ENCODE data around the gene KRTAP1-4. TPM values are rescaled to one million over a fixed set of nuclear protein-coding genes. Genes with fewer than 3 reads are reported as not detected.
"Not testable (repeated sequence)": the region's sequence is repeated elsewhere in the genome, so short reads cannot be mapped to it uniquely, and the experiment has no call there.

Gene KRTAP1-4
- total and polyA plus RNA-seq, 5 donors from 2014 or later: not detected

DNA sequence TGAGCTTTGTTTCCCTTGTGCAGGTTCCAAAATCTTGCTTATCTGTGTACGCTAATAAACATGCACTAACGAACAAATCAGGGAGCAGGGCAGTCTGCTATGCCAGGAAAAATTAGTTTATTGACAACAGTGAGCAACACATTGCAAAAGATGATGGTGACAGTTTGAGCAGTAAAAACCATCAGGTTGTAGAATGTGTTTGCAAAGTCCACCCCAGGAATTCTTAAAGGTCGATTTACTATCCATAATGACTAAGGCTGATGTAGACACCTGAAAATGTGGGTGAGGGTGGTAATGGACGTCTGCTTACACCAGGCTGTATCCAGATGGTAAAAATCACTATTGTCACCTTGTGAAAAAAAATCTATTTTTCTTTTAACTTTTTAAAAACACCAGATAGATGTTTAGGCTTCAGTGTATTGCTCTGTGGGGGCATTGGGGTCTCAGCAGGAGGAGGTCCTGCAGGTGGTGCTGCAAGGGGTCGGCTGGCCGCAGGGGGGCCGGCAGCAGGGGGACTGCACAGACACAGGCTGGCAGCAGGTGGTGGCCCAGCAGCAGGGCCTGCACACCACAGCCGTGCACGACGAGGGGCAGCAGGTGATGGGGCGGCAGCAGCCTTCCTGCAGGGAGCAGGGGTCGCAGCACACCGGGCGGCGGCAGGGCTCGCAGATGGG lies 35.2 kb upstream of the KRTAP1-4 start:
- not testable (repeated sequence) for ATAC-seq (ENCODE audit: low read depth in 2 of 2); DNase-seq; H3K9me3 ChIP-seq (ENCODE audit: control insufficient read depth in 2 of 2, low read length in 2 of 2); H3K27ac Mint-ChIP-seq; H3K27ac ChIP-seq (ENCODE audit: insufficient read depth, low read length, poor library complexity, severe bottlenecking); H3K9me3 Mint-ChIP-seq; H3K4me3 ChIP-seq (ENCODE audit: low read depth, low read length); H3K4me1 Mint-ChIP-seq; H3K36me3 Mint-ChIP-seq; H3K4me1 ChIP-seq (ENCODE audit: control insufficient read depth, insufficient read depth, low read length, poor library complexity, severe bottlenecking); H3K36me3 ChIP-seq (ENCODE audit: control insufficient read depth, insufficient read depth, low read length); H3K4me3 Mint-ChIP-seq
- peaks cover 15% of the 10 kb centered on the region for H3K27me3 Mint-ChIP-seq
- H3K27me3 ChIP-seq (ENCODE audit: control insufficient read depth, insufficient read depth, low read length): peaks cover 18% of the 10 kb centered on the region

GRCh38 chr17:41064301-41064700 lies 34.3 kb upstream of the KRTAP1-4 start:
- Histone ChIP-seq H3K4me3 (ENCODE audit: low read depth, low read length) (no peak overlapping the region), H3K27ac (ENCODE audit: insufficient read depth, low read length, poor library complexity, severe bottlenecking) (no peak overlapping the region), H3K36me3 (ENCODE audit: control insufficient read depth, insufficient read depth, low read length) (no peaks in the 10 kb centered on the region), H3K4me1 (ENCODE audit: control insufficient read depth, insufficient read depth, low read length, poor library complexity, severe bottlenecking) (no peaks in the 10 kb centered on the region), H3K27me3 (ENCODE audit: control insufficient read depth, insufficient read depth, low read length) (peaks cover 20% of the 10 kb centered on the region), H3K9me3 (ENCODE audit: control insufficient read depth in 2 of 2, low read length in 2 of 2) (no peaks in the 10 kb centered on the region)
- no peak for ATAC-seq (ENCODE audit: low read depth in 2 of 2)
- H3K4me1 Mint-ChIP-seq: no peaks in the 10 kb centered on the region
- H3K27me3 Mint-ChIP-seq: peaks cover 21% of the 10 kb centered on the region
- H3K27ac Mint-ChIP-seq: no peak overlapping the region
- H3K36me3 Mint-ChIP-seq: no peaks in the 10 kb centered on the region
- no peak for DNase-seq
- no peak overlapping the region for H3K4me3 Mint-ChIP-seq
- H3K9me3 Mint-ChIP-seq: no peaks in the 10 kb centered on the region

DNA sequence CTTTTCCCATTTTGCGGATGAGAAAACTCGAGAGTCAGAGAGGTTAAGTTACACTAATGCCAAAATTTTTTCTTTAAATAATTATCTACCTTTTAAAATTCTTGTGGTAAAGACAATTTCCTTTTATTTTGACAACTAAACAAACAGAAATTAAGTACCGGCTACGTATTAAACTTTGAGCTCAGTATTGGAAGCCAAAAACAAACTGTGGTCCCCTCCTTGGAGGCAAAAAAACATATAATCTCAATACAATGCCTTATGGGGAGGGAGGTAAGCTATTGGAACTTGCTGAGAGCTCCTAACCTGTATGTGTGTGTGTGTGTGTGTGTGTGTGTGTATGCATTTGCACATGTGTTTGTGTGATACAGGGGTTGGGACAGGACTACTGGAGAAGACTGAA lies 33.5 kb upstream of the KRTAP1-4 start:
- Mint-ChIP-seq H3K4me1 (no peaks in the 10 kb centered on the region), H3K36me3 (no peaks in the 10 kb centered on the region), H3K4me3 (no peak overlapping the region), H3K27ac (no peak overlapping the region), H3K27me3 (peaks cover 30% of the 10 kb centered on the region), H3K9me3 (no peaks in the 10 kb centered on the region)
- no peak overlapping the region for H3K4me3 ChIP-seq (ENCODE audit: low read depth, low read length)
- DNase-seq: no peak
- peaks cover 20% of the 10 kb centered on the region for H3K27me3 ChIP-seq (ENCODE audit: control insufficient read depth, insufficient read depth, low read length)
- no peaks in the 10 kb centered on the region for H3K4me1 ChIP-seq (ENCODE audit: control insufficient read depth, insufficient read depth, low read length, poor library complexity, severe bottlenecking)
- no peak for ATAC-seq (ENCODE audit: low read depth in 2 of 2)
- H3K27ac ChIP-seq (ENCODE audit: insufficient read depth, low read length, poor library complexity, severe bottlenecking): no peak overlapping the region
- H3K9me3 ChIP-seq (ENCODE audit: control insufficient read depth in 2 of 2, low read length in 2 of 2): no peaks in the 10 kb centered on the region
- H3K36me3 ChIP-seq (ENCODE audit: control insufficient read depth, insufficient read depth, low read length): no peaks in the 10 kb centered on the region

- Histone ChIP-seq H3K4me1 (ENCODE audit: control insufficient read depth, insufficient read depth, low read length, poor library complexity, severe bottlenecking) (no peaks in the 10 kb centered on the region), H3K4me3 (ENCODE audit: low read depth, low read length) (no peak overlapping the region), H3K27me3 (ENCODE audit: control insufficient read depth, insufficient read depth, low read length) (peaks cover 20% of the 10 kb centered on the region), H3K27ac (ENCODE audit: insufficient read depth, low read length, poor library complexity, severe bottlenecking) (no peak overlapping the region), H3K9me3 (ENCODE audit: control insufficient read depth in 2 of 2, low read length in 2 of 2) (peaks cover 0 to 3% of the 10 kb centered on the region in 2 experiments), H3K36me3 (ENCODE audit: control insufficient read depth, insufficient read depth, low read length) (no peaks in the 10 kb centered on the region)
- DNase-seq: no peak
- H3K4me1 Mint-ChIP-seq: no peaks in the 10 kb centered on the region
- H3K4me3 Mint-ChIP-seq: no peak overlapping the region
- peaks cover 34% of the 10 kb centered on the region for H3K27me3 Mint-ChIP-seq
- no peaks in the 10 kb centered on the region for H3K36me3 Mint-ChIP-seq
- peaks cover 0 to 7% (median 2%) of the 10 kb centered on the region in 7 donors for H3K9me3 Mint-ChIP-seq
- ATAC-seq (ENCODE audit: low read depth in 2 of 2): no peak
- no peak overlapping the region for H3K27ac Mint-ChIP-seq
These were observed 32.0 kb upstream of the KRTAP1-4 start for GRCh38 chr17:41061964-41062363.

- peaks cover 0 to 3% of the 10 kb centered on the region in 2 experiments for H3K9me3 ChIP-seq (ENCODE audit: control insufficient read depth in 2 of 2, low read length in 2 of 2)
- Mint-ChIP-seq H3K36me3 (no peaks in the 10 kb centered on the region), H3K27me3 (peaks cover 40% of the 10 kb centered on the region), H3K27ac (no peak within 1 kb of the TSS), H3K4me1 (no peaks in the 10 kb centered on the region), H3K4me3 (no peak within 1 kb of the TSS), H3K9me3 (peaks cover 0 to 7% (median 2%) of the 10 kb centered on the region in 7 donors)
- H3K36me3 ChIP-seq (ENCODE audit: control insufficient read depth, insufficient read depth, low read length): no peaks in the 10 kb centered on the region
- DNase-seq (no peak), ATAC-seq (ENCODE audit: low read depth in 2 of 2) (no peak)
- H3K4me1 ChIP-seq (ENCODE audit: control insufficient read depth, insufficient read depth, low read length, poor library complexity, severe bottlenecking): no peaks in the 10 kb centered on the region
- peaks cover 24% of the 10 kb centered on the region for H3K27me3 ChIP-seq (ENCODE audit: control insufficient read depth, insufficient read depth, low read length)
- H3K4me3 ChIP-seq (ENCODE audit: low read depth, low read length): no peak within 1 kb of the TSS
- no peak within 1 kb of the TSS for H3K27ac ChIP-seq (ENCODE audit: insufficient read depth, low read length, poor library complexity, severe bottlenecking)
These were observed 30.1 kb upstream of the KRTAP1-4 start, which contains the start of gene KRTAP2-3 for GRCh38 chr17:41060052-41060604. Gene KRTAP2-3, minus strand, starts transcription at chr17:41060114. Its CDS starts 64 bp downstream, at chr17:41060050.

DNA sequence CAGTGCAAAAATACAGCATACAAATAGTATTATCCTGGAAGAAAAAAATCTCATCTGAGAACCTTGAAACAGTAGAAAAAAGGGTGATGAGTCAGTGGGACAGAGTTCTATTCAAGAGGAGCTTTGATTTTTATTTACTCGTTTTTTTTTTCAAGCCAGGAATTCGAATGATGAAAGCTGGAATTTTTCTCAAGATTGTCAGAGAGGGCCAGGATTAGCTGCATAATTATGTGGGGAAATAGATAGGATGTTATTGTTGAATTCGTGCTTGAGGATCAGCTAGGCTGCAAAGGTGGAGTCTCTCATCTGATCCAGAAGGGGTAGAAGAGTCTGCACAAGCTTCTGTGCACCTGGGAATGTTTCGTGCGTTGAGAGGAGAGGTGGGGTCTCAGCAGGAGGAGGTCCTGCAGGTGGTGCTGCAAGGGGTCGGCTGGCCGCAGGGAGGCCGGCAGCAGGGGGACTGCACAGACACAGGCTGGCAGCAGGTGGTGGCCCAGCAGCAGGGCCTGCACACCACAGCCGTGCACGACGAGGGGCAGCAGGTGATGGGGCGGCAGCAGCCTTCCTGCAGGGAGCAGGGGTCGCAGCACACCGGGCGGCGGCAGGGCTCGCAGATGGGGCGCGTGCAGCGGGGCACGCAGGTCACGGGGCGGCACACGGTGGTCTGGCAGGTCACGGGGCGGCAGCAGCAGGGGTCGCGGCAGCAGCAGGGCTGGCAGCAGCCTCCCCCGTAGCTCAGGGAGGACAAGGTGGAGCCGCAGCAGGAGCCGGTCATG lies 29.5 kb upstream of the KRTAP1-4 start:
- not testable (repeated sequence) for H3K4me3 Mint-ChIP-seq; H3K9me3 Mint-ChIP-seq; H3K36me3 ChIP-seq (ENCODE audit: control insufficient read depth, insufficient read depth, low read length); H3K27ac Mint-ChIP-seq; H3K9me3 ChIP-seq (ENCODE audit: control insufficient read depth in 2 of 2, low read length in 2 of 2); H3K4me1 ChIP-seq (ENCODE audit: control insufficient read depth, insufficient read depth, low read length, poor library complexity, severe bottlenecking); ATAC-seq (ENCODE audit: low read depth in 2 of 2); DNase-seq; H3K4me3 ChIP-seq (ENCODE audit: low read depth, low read length); H3K36me3 Mint-ChIP-seq; H3K4me1 Mint-ChIP-seq; H3K27ac ChIP-seq (ENCODE audit: insufficient read depth, low read length, poor library complexity, severe bottlenecking)
- H3K27me3 ChIP-seq (ENCODE audit: control insufficient read depth, insufficient read depth, low read length): peaks cover 24% of the 10 kb centered on the region
- H3K27me3 Mint-ChIP-seq: peaks cover 40% of the 10 kb centered on the region

DNA sequence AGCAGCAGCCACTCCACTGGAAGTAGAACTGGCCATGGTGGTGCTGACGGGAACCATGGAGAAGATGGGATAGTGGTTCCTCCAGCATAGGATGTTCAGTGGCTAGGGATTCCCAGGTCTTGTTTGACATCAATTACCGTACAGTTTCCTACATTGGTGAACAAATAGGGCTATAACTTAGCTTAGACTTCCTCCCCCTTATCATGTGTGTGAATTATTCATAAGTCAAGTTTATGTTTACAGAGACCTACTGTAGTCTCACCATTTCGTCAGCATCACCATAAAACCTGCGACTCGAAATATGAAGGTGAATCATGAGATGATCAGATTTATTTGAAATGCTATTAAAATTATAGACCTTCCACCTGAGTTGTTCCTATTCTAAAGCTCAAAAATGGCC lies 28.7 kb upstream of the KRTAP1-4 start:
- Histone ChIP-seq H3K9me3 (ENCODE audit: control insufficient read depth in 2 of 2, low read length in 2 of 2) (peaks cover 0 to 3% of the 10 kb centered on the region in 2 experiments), H3K4me3 (ENCODE audit: low read depth, low read length) (no peak overlapping the region), H3K27ac (ENCODE audit: insufficient read depth, low read length, poor library complexity, severe bottlenecking) (no peak overlapping the region), H3K4me1 (ENCODE audit: control insufficient read depth, insufficient read depth, low read length, poor library complexity, severe bottlenecking) (no peaks in the 10 kb centered on the region), H3K36me3 (ENCODE audit: control insufficient read depth, insufficient read depth, low read length) (no peaks in the 10 kb centered on the region), H3K27me3 (ENCODE audit: control insufficient read depth, insufficient read depth, low read length) (peaks cover 23% of the 10 kb centered on the region)
- no peaks in the 10 kb centered on the region for H3K36me3 Mint-ChIP-seq
- H3K27ac Mint-ChIP-seq: no peak overlapping the region
- peaks cover 0 to 7% (median 2%) of the 10 kb centered on the region in 7 donors for H3K9me3 Mint-ChIP-seq
- H3K4me3 Mint-ChIP-seq: no peak overlapping the region
- DNase-seq (no peak), ATAC-seq (ENCODE audit: low read depth in 2 of 2) (no peak)
- no peaks in the 10 kb centered on the region for H3K4me1 Mint-ChIP-seq
- H3K27me3 Mint-ChIP-seq: peaks cover 40% of the 10 kb centered on the region

Measured in CD4-positive, CD25-positive, alpha-beta regulatory T cell (primary cell).